ENCODE data around the gene EEF1A2. TPM values are rescaled to one million over a fixed set of nuclear protein-coding genes. Genes with fewer than 3 reads are reported as not detected.

The EEF1A2 gene
- total RNA-seq, 1 donor from 2014 or later = 37.6 TPM

- Histone ChIP-seq H2AFZ (ENCODE audit: low read depth, low read length) (no peak overlapping the region), H3K4me2 (ENCODE audit: low read length) (no peak overlapping the region), H3K27ac (ENCODE audit: low read depth, low read length) (no peak overlapping the region), H3K9ac (ENCODE audit: low read length) (no peak overlapping the region), H3K79me2 (ENCODE audit: insufficient read depth, low read length) (no peaks in the 10 kb centered on the region), H3K4me1 (ENCODE audit: insufficient read depth, low read length) (no peaks in the 10 kb centered on the region), H3K9me3 (ENCODE audit: insufficient read depth, low read depth, low read length) (no peaks in the 10 kb centered on the region), H4K20me1 (ENCODE audit: insufficient read depth, low read length) (no peaks in the 10 kb centered on the region), H3K36me3 (ENCODE audit: insufficient read depth, low read length) (no peaks in the 10 kb centered on the region), H3K27me3 (ENCODE audit: insufficient read depth, low read length) (no peaks in the 10 kb centered on the region), H3K4me3 (ENCODE audit: insufficient read depth, low read depth, low read length) (no peak overlapping the region)
- no peak overlapping the region for H3K27ac Mint-ChIP-seq (ENCODE audit: unreplicated experiment)
- TF ChIP-seq CTCF (IDR thresholded peaks at IDR 0.05; ENCODE audit: insufficient read depth, low read depth, low read length) (no peak), EZH2 (IDR thresholded peaks at IDR 0.05; ENCODE audit: insufficient read depth, low read length) (peak; percentile 26)
- FAIRE-seq (no peak), DNase-seq (ENCODE audit: low read depth) (no peak)
- H3K36me3 Mint-ChIP-seq (ENCODE audit: low read depth, unreplicated experiment) = peaks cover 2% of the 10 kb centered on the region
- H3K9me3 Mint-ChIP-seq (ENCODE audit: unreplicated experiment) = no peaks in the 10 kb centered on the region
- H3K4me1 Mint-ChIP-seq (ENCODE audit: low read depth, unreplicated experiment) = peaks cover 2% of the 10 kb centered on the region
- peaks cover 7% of the 10 kb centered on the region for H3K27me3 Mint-ChIP-seq (ENCODE audit: low read depth, unreplicated experiment)
- H3K4me3 Mint-ChIP-seq (ENCODE audit: unreplicated experiment) = no peak overlapping the region
These were observed 48.3 kb upstream of the EEF1A2 start for GRCh38 chr20:63546956-63547724.

- no peaks in the 10 kb centered on the region for H3K9me3 ChIP-seq (ENCODE audit: insufficient read depth, low read depth, low read length)
- H3K27me3 ChIP-seq (ENCODE audit: insufficient read depth, low read length) = no peaks in the 10 kb centered on the region
- Mint-ChIP-seq H3K9me3 (ENCODE audit: unreplicated experiment) (no peaks in the 10 kb centered on the region), H3K36me3 (ENCODE audit: low read depth, unreplicated experiment) (peaks cover 2% of the 10 kb centered on the region), H3K27me3 (ENCODE audit: low read depth, unreplicated experiment) (peaks cover 7% of the 10 kb centered on the region), H3K4me3 (ENCODE audit: unreplicated experiment) (no peak overlapping the region), H3K4me1 (ENCODE audit: low read depth, unreplicated experiment) (peaks cover 2% of the 10 kb centered on the region), H3K27ac (ENCODE audit: unreplicated experiment) (no peak overlapping the region)
- no peak overlapping the region for H3K4me3 ChIP-seq (ENCODE audit: insufficient read depth, low read depth, low read length)
- FAIRE-seq (no peak), DNase-seq (ENCODE audit: low read depth) (no peak)
- no peak overlapping the region for H3K9ac ChIP-seq (ENCODE audit: low read length)
- TF ChIP-seq EZH2 (IDR thresholded peaks at IDR 0.05; ENCODE audit: insufficient read depth, low read length) = no peak
- TF ChIP-seq CTCF (IDR thresholded peaks at IDR 0.05; ENCODE audit: insufficient read depth, low read depth, low read length) = no peak
- H4K20me1 ChIP-seq (ENCODE audit: insufficient read depth, low read length) = no peaks in the 10 kb centered on the region
- H3K36me3 ChIP-seq (ENCODE audit: insufficient read depth, low read length) = no peaks in the 10 kb centered on the region
- no peaks in the 10 kb centered on the region for H3K79me2 ChIP-seq (ENCODE audit: insufficient read depth, low read length)
- no peak overlapping the region for H3K27ac ChIP-seq (ENCODE audit: low read depth, low read length)
- no peaks in the 10 kb centered on the region for H3K4me1 ChIP-seq (ENCODE audit: insufficient read depth, low read length)
- H3K4me2 ChIP-seq (ENCODE audit: low read length) = no peak overlapping the region
- H2AFZ ChIP-seq (ENCODE audit: low read depth, low read length) = no peak overlapping the region
These were observed 47.5 kb upstream of the EEF1A2 start for GRCh38 chr20:63546256-63546955.

Measured in astrocyte (in vitro differentiated cells and primary cell).